Pancreas (tissue), 10 donors: ENCODE results near the gene CHI3L2. TPM values are rescaled to one million over a fixed set of nuclear protein-coding genes. Genes with fewer than 3 reads are reported as not detected.
A peak's percentile ranks its signal among the peaks of the same experiment; 100 is the strongest.

Source experiments
- ATAC-seq, 4 donors: fragments of 200-7000 bp; cut with Tn5 transposase; one replicate each; pipeline versions ENCODE4 v1.8.0 to v1.9.1; 2020; ENCODE audit warnings: mild to moderate bottlenecking in 4 of 4, moderate library complexity in 4 of 4
- DNase-seq, 6 donors: peaks; one replicate each; pipeline ENCODE4 v3.0.0-alpha.2; 2020
- FAIRE-seq: peaks from 2 replicates; lab custom pipeline; 2012; peaks lifted over from hg19 to GRCh38; lab: Jason Lieb, UNC
- H3K27ac ChIP-seq, 4 donors: fragments of 200-600 bp; sonication (generic); 1 replicate in 3 of 4; 2 replicates in 1 of 4; pipeline versions ENCODE4 v1.5.0 to v1.8.0; 2020
- H3K27me3 ChIP-seq, 4 donors: fragments of 200-600 bp; one replicate each; pipeline ENCODE4 v1.8.0; 2021
- H3K36me3 ChIP-seq, 3 donors: fragments of 200-600 bp; sonication (generic) in 1 of 3; one replicate each; pipeline versions ENCODE4 v1.5.0 to v1.8.0; 2020 to 2021
- H3K4me1 ChIP-seq, 3 donors: fragments of 200-600 bp; one replicate each; pipeline ENCODE4 v1.8.0; 2021
- H3K4me3 ChIP-seq, 4 donors: fragments of 200-600 bp; sonication (generic) in 2 of 4; one replicate each; pipeline versions ENCODE4 v1.5.0 to v1.8.0; 2020 to 2021
- H3K9me3 ChIP-seq, 4 donors: fragments of 200-600 bp; one replicate each; pipeline ENCODE4 v1.8.0; 2021
- CTCF ChIP-seq, 4 donors: fragments of 200-600 bp; sonication (generic) in 3 of 4; IDR thresholded peaks; one replicate each; pipeline versions ENCODE4 v1.5.0 to v1.8.0; 2021; ENCODE audit warnings: antibody characterized with exemption in 4 of 4
- WGBS, 2 donors: extraction: QIAGEN DNeasy Blood & Tissue Kit; methylation state at CpG; one replicate each; pipeline ENCODE4 v1.1.7; 2013; 5-methylcytosine and 5-hydroxymethylcytosine counted together
- intact Hi-C, 3 donors: fragments of 100-400 bp; cut with DNase I; formaldehyde crosslinking; loops; one replicate each; pipeline versions ENCODE4 v1.11.1 to v1.14.2; 2022
- polyA plus RNA-seq, 2 donors: library from polyadenylated mRNA; stranded (reverse); fragments of 200-250 nt; gene quantifications; one replicate each; pipeline ENCODE4 v1.2.3, GENCODE V29; 2013
- total RNA-seq, 6 donors: library from RNA; stranded (reverse); fragmentation: NEBNext Ultra II Directional in 4 of 6; extraction: Animal tissue kit (Norgen Biotek cat#: 25700) in 4 of 6; gene quantifications; one replicate each; pipeline versions ENCODE4 v1.2.1 to v1.2.4, GENCODE V29; 2021 to 2023
- donor health status: healthy with polysubstance abuse.
- donor health status: DM: no; HTN: no; CAD: no; lungs with moderate emphysema.
- donor health status: DM: no; HTN: no; CAD: no.
- donor health status: control.
- donor health status: control.
- donor health status: Bipolar disorder and iron deficiency.
- donor health status: DM: yes; HTN: yes; CAD: no.
- donor health status: DM: no; HTN: no; CAD: no.
- donor health status: DM: no; HTN: no; CAD: no.
- donor health status: DM: yes; HTN: yes; CAD: no.

Gene CHI3L2
- total and polyA plus RNA-seq, 8 donors: 0.07 to 1.2 (median 0.66) TPM; not detected in 3

- ATAC-seq (no peak), FAIRE-seq (no peak), DNase-seq (no peak)
- no peaks in the 10 kb centered on the region for H3K36me3 ChIP-seq
- H3K27ac ChIP-seq: no peak overlapping the region
- 56 to 65% methylated on average over 5 of the region's 5 CpGs for WGBS, 2 donors
- H3K4me3 ChIP-seq: no peak overlapping the region
- H3K27me3 ChIP-seq: no peaks in the 10 kb centered on the region
- no peaks in the 10 kb centered on the region for H3K4me1 ChIP-seq
- intact Hi-C loops: no loop called here
- no peak for TF ChIP-seq CTCF (IDR thresholded peaks at IDR 0.05)
- H3K9me3 ChIP-seq: no peaks in the 10 kb centered on the region
These were observed 61.9 kb downstream of the CHI3L2 start for GRCh38 chr1:111289371-111289770.

- intact Hi-C loops: no loop called here
- WGBS, 2 donors: 48 to 72% methylated on average over 3 of the region's 3 CpGs
- no peaks in the 10 kb centered on the region for H3K4me1 ChIP-seq
- no peak overlapping the region for H3K27ac ChIP-seq
- H3K36me3 ChIP-seq: no peaks in the 10 kb centered on the region
- FAIRE-seq (no peak), DNase-seq (no peak), ATAC-seq (no peak)
- no peaks in the 10 kb centered on the region for H3K9me3 ChIP-seq
- no peaks in the 10 kb centered on the region for H3K27me3 ChIP-seq
- H3K4me3 ChIP-seq: no peak overlapping the region
- TF ChIP-seq CTCF (IDR thresholded peaks at IDR 0.05): no peak
These were observed 62.6 kb downstream of the CHI3L2 start for GRCh38 chr1:111290104-111290503.

- peak in 2 of 4 donors; percentile 41 to 51 for ATAC-seq
- Histone ChIP-seq H3K27me3 (no peaks in the 10 kb centered on the region), H3K9me3 (no peaks in the 10 kb centered on the region), H3K4me1 (no peaks in the 10 kb centered on the region), H3K27ac (no peak within 1 kb of the TSS), H3K4me3 (no peak within 1 kb of the TSS), H3K36me3 (no peaks in the 10 kb centered on the region)
- no peak for FAIRE-seq
- 20 to 30% methylated on average over 7 of the region's 7 CpGs for WGBS, 2 donors
- intact Hi-C loops: no loop called here
- peak in 1 of 6 donors; percentile 13 for DNase-seq
- TF ChIP-seq CTCF (IDR thresholded peaks at IDR 0.05): no peak
These were observed 63.1 kb downstream of the CHI3L2 start, which contains the start of gene CHIA for GRCh38 chr1:111290630-111291029. TSS of gene CHIA (plus strand) at chr1:111290851. CDS start at chr1:111310468, 19,617 bp downstream.

Other genes with a start within 250 kb of the CHI3L2 start
- 10 to 100 TPM; 10.2 to 32.2 (median 16.7) TPM for gene DRAM2, start 87.6 kb upstream of the CHI3L2 start, total RNA-seq
- gene DRAM2, start 87.6 kb upstream of the CHI3L2 start, polyA plus RNA-seq: 10 to 100 TPM; 14.1 to 19.1 TPM
- 10 to 100 TPM; 10.5 to 23.8 (median 13.5) TPM for gene CEPT1, start 87.5 kb upstream of the CHI3L2 start, total RNA-seq
- 10 to 100 TPM in 1 of 2 donors, 1 to 10 TPM in 1; 8.5 to 14.0 TPM for gene CEPT1, start 87.5 kb upstream of the CHI3L2 start, polyA plus RNA-seq
- gene DENND2D, start 27.1 kb upstream of the CHI3L2 start, total RNA-seq: 10 to 100 TPM in 5 of 6 donors, 1 to 10 TPM in 1; 8.0 to 30.4 (median 15.9) TPM
- gene DENND2D, start 27.1 kb upstream of the CHI3L2 start, polyA plus RNA-seq: 10 to 100 TPM; 21.1 to 27.7 TPM
- not detected for gene CHIA, start 63.1 kb downstream of the CHI3L2 start, total RNA-seq
- gene CHIA, start 63.1 kb downstream of the CHI3L2 start, polyA plus RNA-seq: under 1 TPM in 1 of 2 donors, not detected in 1; 0.05 TPM
- gene OVGP1, start 200.0 kb downstream of the CHI3L2 start, total RNA-seq: under 1 TPM; 0.28 to 0.65 (median 0.49) TPM
- gene OVGP1, start 200.0 kb downstream of the CHI3L2 start, polyA plus RNA-seq: 1 to 10 TPM; 1.6 to 3.8 TPM
- 10 to 100 TPM in 2 of 6 donors, 1 to 10 TPM in 4; 4.8 to 13.9 (median 9.3) TPM for gene WDR77, start 221.5 kb downstream of the CHI3L2 start, total RNA-seq
- 10 to 100 TPM; 10.6 to 15.2 TPM for gene WDR77, start 221.5 kb downstream of the CHI3L2 start, polyA plus RNA-seq
- 100 to 1,000 TPM in 2 of 6 donors, 10 to 100 TPM in 4; 56.3 to 103 (median 89.2) TPM for gene ATP5PB, start 221.8 kb downstream of the CHI3L2 start, total RNA-seq
- gene ATP5PB, start 221.8 kb downstream of the CHI3L2 start, polyA plus RNA-seq: 100 to 1,000 TPM in 1 of 2 donors, 10 to 100 TPM in 1; 71.5 to 138 TPM
- 1 to 10 TPM; 1.4 to 9.0 (median 2.0) TPM for gene C1orf162, start 246.3 kb downstream of the CHI3L2 start, total RNA-seq
- gene C1orf162, start 246.3 kb downstream of the CHI3L2 start, polyA plus RNA-seq: 10 to 100 TPM in 1 of 2 donors, 1 to 10 TPM in 1; 9.0 to 14.6 TPM